AG04450 (cell line): Measurements from ENCODE around the gene ZNF765. TPM values are rescaled to one million over a fixed set of nuclear protein-coding genes. Genes with fewer than 3 reads are reported as not detected.
A peak's percentile ranks its signal among the peaks of the same experiment; 100 is the strongest.

Experiments used
- CTCF ChIA-PET: fragments of 300-600, 350-600 bp; formaldehyde crosslinking; extraction: SDS; loops from one replicate; lab custom pipeline; 2022; ENCODE audit warnings: antibody characterized with exemption, inconsistent platforms; lab: Charles Lee
- POLR2A ChIA-PET: fragments of 350-600 bp; formaldehyde crosslinking; extraction: SDS; loops from one replicate; lab custom pipeline; 2021; ENCODE audit warnings: antibody characterized with exemption, inconsistent platforms; lab: Yijun Ruan, JAX
- DNase-seq: peaks from one replicate; pipeline ENCODE4 v3.0.0-alpha.2; 2011; ENCODE audit warnings: low read depth, low spot score
- H3K27ac ChIP-seq: one replicate; pipeline ENCODE4 v1.5.1; 2012; ENCODE audit warnings: low read depth, low read length, control low read depth
- H3K27me3 ChIP-seq: one replicate; pipeline ENCODE4 v1.6.0; 2012; ENCODE audit warnings: low read length; ENCODE audit not compliant: control insufficient read depth, insufficient read depth
- H3K4me3 ChIP-seq: 2 replicates; pipeline ENCODE4 v1.5.1; 2011; ENCODE audit warnings: mild to moderate bottlenecking, low read depth, low read length, control low read depth
- H3K9me3 ChIP-seq: 2 replicates; pipeline ENCODE4 v1.5.1; 2012; ENCODE audit warnings: low read length; ENCODE audit not compliant: control insufficient read depth, insufficient read depth
- CTCF ChIP-seq: IDR thresholded peaks from 2 replicates; pipeline ENCODE4 v1.5.1; 2011; ENCODE audit warnings: low read depth, low read length, control low read depth, inconsistent platforms
- polyA plus RNA-seq: library from polyadenylated mRNA; depleted of rRNA; stranded (reverse); fragments of >200 nt; gene quantifications from 2 replicates; pipeline ENCODE4 v1.2.3, GENCODE V29; 2011

ZNF765 gene
- polyA plus RNA-seq, 1 experiment, result 5.3 TPM

- DNase-seq, result no peak
- CTCF ChIA-PET, result interaction anchor here (0.7 to 1.2 kb wide), 4 partner anchors 9 to 172 kb away, joined by 3 read pairs; no protein-coding TSS in a partner anchor
Observed at GRCh38 chr19:53365899-53366493, 29.0 kb upstream of the ZNF765 start.

GRCh38 chr19:53372196-53372595 lies 22.8 kb upstream of the ZNF765 start:
- Histone ChIP-seq H3K9me3 (peaks cover 4% of the 10 kb centered on the region), H3K27ac (no peak overlapping the region), H3K4me3 (no peak overlapping the region), H3K27me3 (no peaks in the 10 kb centered on the region)
- no peak for TF ChIP-seq CTCF
- DNase-seq, result no peak
- ChIA-PET POLR2A (no interaction called here), CTCF (no interaction called here)

More at GRCh38 chr19:53365899-53366493, 29.0 kb upstream of the ZNF765 start:
- no peaks in the 10 kb centered on the region; the same call in 1 of the 2 replicates for H3K9me3 ChIP-seq
- H3K27me3 ChIP-seq, result no peaks in the 10 kb centered on the region
- H3K27ac ChIP-seq, result no peak overlapping the region
- POLR2A ChIA-PET, result no interaction called here
- peak overlapping the region; percentile 74 for H3K4me3 ChIP-seq
- TF ChIP-seq CTCF, result no peak

- H3K4me3 ChIP-seq, result no peak overlapping the region
- POLR2A ChIA-PET, result no interaction called here
- H3K27me3 ChIP-seq, result no peaks in the 10 kb centered on the region
- CTCF ChIA-PET, result no interaction called here
- no peak overlapping the region for H3K27ac ChIP-seq
- peaks cover 14% of the 10 kb centered on the region for H3K9me3 ChIP-seq
- TF ChIP-seq CTCF, result no peak
- DNase-seq, result no peak
Observed at GRCh38 chr19:53374288-53374687, 20.7 kb upstream of the ZNF765 start.

- CTCF ChIA-PET, result no interaction called here
Observed at GRCh38 chr19:53374743-53375142, 20.2 kb upstream of the ZNF765 start.

More at GRCh38 chr19:53374743-53375142, 20.2 kb upstream of the ZNF765 start:
- Histone ChIP-seq H3K9me3 (peaks cover 17% of the 10 kb centered on the region), H3K27ac (no peak overlapping the region), H3K4me3 (no peak overlapping the region), H3K27me3 (no peaks in the 10 kb centered on the region)
- POLR2A ChIA-PET, result no interaction called here
- no peak for TF ChIP-seq CTCF
- no peak for DNase-seq
